ENCODE results near the gene PPA1.
"Not testable (repeated sequence)": the region's sequence is repeated elsewhere in the genome, so short reads cannot be mapped to it uniquely, and the experiment has no call there.

Gene PPA1

DNA sequence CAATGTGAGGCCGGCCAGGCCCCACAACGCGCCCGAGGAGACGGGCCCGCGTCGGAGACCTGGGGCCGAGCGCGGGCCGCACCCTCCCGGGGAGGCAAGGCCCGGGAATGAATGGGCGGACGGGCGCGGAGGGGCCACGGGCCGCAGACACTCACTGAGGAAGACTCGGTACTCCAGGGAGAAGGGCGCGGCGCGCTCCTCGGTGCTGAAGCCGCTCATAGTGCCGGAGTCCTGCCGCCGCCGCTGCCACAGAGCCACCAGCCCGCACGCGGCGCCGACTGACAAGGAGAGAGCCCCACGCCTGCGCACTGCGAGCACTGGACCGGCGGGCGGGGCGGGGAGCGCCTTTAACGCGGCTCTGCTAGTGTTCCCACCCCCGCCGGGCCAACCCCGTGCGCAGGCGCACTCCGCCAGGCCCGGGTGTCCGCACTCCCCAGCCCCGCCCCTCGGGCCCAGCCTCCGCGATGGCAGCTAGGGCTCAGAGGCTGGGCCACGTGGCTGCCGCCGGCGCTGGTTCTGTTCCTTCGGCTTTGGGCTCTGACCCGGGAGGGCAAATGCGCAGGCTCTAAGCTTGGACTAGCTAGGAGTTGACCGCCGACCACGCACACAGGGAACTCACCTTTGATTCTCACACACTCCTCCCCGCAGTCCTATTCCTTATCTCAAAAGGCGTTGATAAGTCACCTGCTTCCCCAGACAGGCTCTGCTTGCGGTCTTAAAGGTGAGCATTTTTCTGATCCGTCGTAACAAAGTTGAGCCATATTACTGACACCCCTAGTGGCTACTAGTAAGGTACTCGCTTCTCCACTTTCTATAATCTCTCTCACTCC, at the start of gene PPA1:
TSS of gene PPA1 (minus strand) at position 321 of the 830 bp plus-strand sequence. CDS start at position 219, 102 bp downstream.
- peak; percentile 98 for DNase-seq (ENCODE audit: low spot score)

DNA sequence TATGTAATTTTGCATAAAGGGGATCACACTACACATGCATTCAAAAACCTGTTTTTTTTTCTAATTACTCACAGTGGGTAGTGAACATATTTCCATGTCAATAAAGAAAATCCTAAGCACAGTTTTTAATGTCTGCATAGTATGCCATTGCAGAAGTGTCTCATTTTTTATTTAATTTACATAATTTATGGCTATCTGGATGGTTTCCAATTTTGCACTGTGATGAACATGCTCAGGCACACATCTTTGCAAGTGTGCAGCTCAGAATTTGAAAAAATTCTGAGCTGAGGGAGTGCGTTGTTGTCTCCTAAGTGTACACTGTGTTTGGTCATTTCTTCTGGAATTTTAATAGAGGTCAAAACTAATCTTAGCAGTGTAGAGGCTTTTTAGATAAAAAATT, 48.4 kb upstream of the PPA1 start:
- DNase-seq (ENCODE audit: low spot score): no peak

DNA sequence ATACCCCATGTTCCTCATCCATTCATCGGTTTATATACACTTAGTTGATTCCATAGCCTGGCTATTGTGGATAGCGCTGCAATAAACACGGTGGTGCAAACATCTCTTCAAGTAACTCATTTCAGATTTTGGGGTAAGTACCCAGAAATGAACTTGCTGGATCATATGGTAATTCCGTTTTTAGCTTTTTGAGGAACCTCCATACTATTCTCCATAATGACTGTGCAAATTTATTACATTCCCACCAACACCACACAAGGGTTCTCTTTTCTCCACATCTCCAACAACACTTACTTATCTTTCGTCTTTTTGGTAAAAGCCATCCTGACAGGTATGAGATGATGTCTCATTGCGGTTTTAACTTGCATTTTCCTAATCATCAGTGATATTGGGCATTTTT, 46.9 kb upstream of the PPA1 start:
- DNase-seq (ENCODE audit: low spot score): no peak

DNA sequence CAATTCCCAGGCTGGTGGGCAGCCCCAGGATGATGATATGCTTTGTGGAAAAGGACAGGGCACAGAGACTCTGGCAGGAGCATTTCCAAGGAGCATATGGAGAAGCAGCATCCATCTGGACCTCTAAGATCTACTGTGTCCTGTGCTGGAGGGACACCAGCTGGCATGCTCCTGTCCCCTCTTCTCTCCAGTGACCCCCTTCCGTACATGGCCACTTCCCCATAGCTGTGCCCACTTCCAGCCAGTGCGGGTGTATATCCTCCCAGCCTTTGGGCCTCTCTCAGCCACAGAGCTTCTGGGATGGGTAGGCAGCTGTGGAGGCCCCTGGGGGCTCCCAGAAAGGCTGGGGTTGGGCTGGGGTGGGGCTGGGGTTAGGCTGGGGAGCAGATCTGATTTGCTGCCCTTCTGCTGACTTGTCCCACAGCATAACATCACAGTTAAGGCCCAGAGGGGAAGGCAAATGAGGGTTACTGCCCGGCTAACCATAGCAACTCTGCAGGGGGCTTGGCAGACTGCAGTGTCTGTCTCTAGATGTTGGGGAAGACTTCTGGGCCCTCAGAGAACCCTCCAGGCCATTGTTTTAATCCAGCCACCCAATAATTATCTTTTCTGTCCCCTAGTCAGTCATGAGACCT, 44.3 kb upstream of the PPA1 start:
- DNase-seq (ENCODE audit: low spot score): no peak

DNA sequence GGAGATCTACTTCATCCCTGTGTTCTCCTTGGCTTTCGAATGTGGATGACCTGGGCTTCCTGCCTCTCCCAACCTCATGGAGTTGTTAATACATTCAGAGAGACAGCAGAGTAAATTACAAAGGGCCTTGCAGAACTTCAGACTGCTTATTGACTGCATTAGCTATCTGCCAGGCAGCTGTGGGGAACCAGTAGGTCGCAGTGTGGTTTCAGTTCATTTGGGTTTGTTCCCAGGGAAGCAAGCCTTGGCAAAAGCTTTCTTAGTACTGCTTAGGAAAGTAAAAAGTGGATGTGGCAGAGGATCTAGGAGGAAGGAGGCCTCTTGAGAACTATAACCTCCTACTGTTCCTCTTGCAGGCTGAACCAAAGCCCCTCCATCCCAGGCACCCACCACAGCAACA, 41.4 kb upstream of the PPA1 start:
- no peak for DNase-seq (ENCODE audit: low spot score)

DNA sequence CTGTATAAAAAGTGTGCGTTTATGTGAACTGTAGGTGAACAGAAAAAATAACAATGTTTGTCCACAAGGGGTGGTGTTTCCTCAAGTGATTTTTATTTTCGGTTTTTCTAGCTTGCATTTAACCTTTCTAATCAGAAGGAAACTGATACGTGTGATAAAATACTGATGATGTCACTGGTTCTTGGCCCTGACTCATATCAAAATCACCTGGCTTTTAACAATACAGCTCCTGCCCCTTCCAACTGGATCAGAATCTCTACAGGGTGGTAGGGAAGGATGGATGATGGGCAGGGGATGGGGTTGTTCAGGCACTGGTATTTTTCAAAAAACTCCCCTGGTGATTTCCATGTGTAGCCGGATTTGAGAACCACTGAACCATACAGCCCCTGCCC, 39.7 kb upstream of the PPA1 start:
- DNase-seq (ENCODE audit: low spot score): no peak

DNA sequence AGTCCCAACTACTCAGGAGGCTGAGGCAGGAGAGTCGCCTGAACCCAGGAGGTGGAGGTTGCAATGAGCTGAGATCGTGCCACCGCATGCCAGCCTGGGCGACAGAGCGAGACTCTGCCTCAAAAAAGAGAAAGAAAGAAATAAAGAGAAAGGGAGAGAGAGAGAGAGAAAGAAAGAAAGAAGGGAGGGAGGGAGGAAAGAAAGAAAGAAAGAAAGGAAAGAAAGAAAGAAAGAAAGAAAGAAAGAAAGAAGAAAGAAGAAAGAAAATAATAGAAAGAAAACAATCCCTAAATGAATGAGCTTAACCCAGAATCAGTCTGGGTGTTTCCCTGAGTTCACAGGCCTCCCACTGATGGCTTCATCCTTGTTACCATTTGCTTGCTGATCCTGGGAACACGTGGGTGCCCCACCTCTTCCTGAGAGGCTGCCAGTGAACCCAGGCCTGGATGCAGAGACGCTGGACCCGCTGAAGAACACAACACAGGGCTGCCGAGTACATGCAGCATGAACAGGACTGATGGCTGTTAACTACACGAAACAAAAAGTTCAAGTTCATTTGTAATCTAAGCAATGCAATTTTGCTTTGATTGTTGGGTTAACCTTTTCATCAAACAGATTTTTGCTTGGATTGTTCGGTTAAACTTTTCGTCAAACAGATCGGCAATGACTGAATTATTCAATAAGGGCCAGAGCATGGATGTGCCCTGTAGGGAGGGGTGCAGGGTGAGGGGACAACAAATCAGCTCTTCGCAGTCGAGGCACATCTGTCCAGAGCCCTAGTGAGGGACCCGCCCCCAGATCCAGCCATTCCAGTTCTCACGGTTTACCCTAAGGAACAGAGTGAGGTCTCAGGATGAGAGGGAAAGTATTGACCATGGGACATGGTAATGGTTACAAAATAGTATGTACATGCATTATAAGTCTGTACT, 39.0 kb upstream of the PPA1 start:
- no peak for DNase-seq (ENCODE audit: low spot score)

DNA sequence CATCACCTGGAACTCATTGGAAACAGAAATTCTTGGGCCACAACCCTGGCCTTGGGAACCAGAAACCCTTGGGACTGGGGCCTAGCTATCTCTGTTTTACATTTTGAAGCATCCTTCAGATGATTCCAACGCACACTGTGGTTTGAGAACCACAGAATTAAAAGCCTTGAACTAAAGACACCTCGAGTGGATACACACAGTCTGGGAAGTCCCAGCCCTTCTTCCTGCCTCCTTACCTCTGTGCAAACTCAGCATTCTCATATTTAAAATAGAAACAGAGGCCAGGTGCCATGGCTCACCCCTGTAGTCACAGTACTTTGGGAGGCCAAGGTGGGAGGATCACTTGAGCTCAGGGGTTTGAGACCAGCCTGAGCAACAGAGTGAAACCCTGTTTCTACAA, 37.7 kb upstream of the PPA1 start:
- no peak for DNase-seq (ENCODE audit: low spot score)

DNA sequence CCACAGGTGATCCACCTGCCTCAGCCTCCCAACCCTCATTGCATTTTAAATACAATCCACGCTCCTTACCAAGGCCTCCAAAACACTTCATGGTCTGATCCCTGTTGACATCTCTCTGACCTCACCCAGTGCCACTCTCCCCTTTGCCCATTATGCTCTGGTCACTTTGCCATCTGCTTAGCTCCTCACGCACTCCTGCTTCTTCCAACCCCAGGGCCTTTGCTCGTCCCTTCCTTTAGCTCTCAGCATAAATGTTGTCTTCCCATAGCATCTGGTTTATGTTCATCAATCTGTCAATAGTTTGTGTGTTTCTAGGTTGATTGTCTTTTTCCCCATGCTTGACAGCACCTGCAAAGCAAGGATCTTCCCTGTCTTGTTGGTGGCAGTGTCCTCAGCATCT, 36.5 kb upstream of the PPA1 start:
- DNase-seq (ENCODE audit: low spot score): no peak

DNA sequence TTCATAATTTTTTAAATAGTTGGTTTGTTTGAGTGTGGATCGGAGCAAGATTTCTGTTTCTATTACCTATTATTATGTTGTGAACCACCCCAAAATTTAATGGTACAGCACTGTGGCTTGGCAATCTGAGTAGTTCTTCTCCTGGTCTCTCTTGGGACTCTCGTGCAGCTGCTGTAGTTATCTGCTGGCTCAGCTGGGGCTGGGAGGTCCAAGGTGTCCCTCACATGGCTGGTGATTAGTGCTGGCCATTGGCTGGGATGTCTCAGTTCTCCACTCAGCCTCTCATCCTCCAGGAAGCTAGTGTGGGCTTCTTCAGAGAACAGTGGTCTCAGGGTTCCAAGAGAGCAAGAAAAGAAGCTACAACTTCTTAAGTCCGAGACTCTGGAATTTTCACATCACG, 35.1 kb upstream of the PPA1 start:
- DNase-seq (ENCODE audit: low spot score): no peak

DNA sequence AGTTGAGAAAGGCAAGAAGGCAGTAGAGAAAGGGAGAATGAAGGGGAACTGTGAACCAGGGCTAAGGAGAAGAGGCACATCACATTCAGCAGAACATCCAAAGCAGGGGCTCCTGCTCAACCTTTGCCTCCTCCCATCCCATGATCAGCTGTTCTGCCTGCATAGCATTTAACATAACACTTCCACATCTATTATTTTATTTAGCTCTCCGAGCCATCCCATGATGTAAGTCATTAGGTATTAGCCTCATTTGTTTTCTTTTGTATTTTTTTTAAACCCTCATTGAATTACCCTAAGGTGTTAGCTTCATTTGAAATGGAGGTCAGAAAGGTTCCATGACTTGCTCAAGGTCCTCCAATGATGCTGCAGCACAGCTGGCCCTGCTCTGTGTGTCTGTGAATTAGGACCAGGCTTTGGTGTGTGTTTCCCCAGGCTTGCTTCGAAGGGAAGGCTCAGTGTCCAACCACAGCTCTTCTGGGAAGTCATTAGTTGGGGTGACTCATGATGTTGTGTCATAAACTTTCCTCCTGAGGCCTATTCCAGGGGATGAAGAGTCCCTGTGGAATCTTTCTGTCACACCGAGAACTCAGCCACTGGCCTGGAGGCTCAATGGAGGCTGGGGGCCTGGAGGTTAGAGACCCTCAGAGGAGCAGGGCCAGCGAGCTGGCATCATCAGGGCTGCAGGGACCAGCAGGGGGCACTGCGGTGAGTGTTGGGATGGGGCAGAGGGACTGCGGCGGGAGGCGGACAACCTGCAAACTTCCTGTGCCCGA, 34.1 kb upstream of the PPA1 start:
- DNase-seq (ENCODE audit: low spot score): peak; percentile 49

DNA sequence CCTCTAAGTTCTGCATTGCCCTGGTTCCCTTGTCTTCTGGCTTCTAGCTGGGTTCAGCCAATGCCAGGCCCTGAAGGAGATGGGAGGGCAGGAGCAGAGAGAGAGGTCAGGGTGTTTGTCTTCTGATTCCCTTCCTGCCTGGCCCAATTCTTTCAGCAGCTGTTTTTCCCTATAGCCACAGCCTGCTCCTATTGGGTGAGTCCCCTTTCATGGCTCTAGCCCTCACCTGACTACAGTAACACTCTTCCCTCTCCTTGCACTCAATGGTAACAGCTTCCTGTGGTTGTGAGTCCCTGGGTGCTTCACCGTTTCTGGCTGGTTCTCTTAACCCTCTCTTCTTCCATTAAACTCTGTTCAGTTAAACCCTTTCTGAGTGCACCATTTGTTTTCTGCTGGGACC, 33.5 kb upstream of the PPA1 start:
- DNase-seq (ENCODE audit: low spot score): no peak

DNA sequence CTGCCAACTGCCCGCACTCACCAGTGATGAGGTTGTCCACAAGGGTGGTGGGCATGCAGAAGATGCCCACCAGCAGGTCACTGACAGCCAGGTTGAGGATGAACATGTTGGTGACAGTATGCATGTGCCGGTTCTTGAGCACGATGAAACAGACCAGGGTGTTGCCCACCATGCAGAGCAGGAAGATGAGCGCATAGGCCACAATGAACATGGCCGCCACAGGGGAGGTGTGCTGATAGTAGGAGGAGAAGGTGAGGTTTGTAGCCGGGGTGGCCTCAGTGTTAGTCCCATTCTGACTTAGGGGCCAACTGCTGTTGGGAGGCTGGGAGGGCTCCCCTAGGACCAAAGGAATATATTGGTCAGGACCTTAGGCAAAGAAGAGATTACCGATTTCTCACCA, 32.8 kb upstream of the PPA1 start:
- no peak for DNase-seq (ENCODE audit: low spot score)

DNA sequence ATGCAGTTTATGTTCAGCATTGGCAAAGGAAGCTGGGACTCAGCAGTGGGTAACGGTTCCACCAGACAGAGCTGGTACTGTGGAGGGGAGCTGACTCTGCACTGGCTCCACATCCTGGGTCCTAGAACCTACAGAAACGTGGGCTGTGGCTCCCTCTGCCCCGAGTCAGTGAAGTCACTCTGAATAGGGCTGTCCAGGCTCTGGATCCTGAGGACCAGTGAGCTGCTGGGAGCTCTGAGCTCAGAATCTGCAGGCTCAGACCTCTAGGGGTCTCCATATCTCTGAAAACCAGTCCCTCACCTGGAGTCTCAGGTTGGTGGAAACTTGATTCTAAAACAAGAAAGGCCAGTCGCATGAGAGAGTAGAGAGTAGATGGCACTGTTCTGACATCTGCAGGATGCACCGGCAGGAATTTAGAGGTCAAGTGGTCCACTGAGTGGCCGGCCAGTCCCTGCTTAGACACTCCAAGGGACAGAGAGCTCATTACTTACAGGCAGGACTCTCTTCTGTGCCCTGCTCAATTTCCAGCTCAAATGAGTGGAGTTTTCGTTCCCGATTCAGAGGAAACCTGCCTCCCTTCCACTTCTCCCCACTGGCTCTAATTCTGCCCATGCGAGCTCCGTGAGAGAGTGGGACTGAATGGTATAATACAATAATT, 31.9 kb upstream of the PPA1 start:
- DNase-seq (ENCODE audit: low spot score): no peak

DNA sequence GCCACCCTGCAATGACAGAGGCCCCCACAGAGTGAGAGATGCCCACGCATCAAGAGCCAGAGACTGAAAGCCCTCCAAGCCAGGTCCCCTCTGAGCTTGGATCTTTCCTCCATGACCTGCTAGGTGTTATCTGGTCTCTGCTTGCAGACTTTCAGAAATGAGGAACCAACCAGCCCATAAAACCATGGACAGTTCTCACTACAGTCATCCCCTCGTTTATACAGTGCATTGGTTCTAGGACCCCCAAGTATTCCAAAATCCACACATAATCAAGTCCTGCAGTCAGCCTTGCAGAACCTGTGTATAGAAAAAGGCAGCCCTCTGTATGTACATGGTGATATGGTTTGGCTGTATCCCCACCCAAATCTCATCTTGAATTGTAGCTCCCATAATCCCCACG, 27.5 kb upstream of the PPA1 start:
- no peak for DNase-seq (ENCODE audit: low spot score)

DNA sequence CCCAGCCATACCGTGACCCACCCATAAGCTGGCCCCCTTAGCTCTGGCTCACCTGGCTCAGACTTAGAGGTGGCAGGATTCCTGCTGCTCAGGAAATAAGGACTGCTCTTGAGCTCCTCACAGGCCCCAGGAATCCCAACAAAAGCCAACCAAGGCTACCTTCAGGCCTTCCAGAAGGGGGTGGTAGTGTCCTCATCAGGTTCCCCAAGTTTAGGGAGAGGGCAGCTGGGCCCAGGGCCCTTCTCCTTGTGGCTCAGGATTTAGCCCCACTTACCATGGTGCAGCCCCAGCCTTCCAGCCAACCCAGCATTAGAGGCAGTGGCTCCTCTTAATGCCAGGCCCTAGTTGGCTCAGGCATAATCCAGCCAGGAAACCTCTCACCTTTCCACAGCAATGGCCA, 27.0 kb upstream of the PPA1 start:
- no peak for DNase-seq (ENCODE audit: low spot score)

DNA sequence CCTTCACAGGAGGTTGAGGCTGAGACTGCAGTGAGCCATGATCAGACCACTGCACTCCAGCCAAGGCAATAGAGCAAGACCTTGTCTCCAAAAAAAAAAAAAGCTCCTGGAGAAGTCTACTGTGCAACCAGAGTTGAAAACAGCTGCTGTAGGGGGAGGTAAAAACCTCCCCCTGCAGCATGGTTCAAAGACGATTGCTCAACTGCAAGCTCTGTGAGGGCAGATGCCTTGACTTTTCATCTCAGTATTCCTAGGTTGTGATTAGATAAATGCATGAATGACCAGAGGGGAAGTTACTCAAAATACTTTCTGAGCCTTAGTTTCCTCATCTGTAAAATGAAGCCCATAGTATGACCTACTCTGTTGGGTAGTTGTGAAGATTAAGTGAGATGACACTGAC, 25.0 kb upstream of the PPA1 start:
- DNase-seq (ENCODE audit: low spot score): no peak

DNA sequence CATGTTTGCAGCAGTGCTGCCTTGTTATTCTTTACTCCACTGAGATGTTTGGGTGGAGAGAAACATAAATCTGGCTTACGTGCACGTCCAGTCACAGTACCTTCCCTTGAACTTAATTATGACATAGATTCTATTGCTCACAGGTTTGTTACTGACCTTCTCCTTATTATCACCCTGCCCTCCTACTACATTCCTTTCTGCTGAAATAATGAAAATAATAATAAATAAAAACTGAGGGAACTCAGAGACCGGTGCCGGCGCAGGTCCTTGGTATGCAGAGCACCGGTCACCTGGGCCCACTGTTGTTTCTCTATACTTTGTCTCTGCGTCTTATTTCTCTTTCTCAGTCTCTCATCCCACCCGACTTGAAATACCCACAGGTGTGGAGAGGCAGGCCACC, 24.6 kb upstream of the PPA1 start:
- not testable (repeated sequence) for DNase-seq (ENCODE audit: low spot score)

DNA sequence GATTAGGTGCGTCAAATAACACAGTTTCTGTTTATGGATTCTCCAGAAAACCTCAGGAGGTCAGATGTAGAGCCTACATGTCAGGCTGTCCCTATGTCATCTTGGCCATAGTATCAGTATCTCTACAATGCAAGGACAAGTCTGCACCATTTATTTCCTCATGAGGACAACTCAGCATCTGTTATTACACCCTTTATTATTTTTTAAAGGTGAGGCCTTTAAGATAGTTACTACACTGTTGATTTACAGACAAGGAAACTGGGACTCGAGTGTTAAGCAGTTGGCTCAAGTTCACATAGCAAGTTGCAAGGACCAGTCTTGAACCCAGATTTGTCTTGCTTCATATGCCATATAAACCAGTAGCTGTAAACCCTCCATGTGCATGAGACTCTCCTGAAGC, 23.2 kb upstream of the PPA1 start:
- DNase-seq (ENCODE audit: low spot score): no peak

DNA sequence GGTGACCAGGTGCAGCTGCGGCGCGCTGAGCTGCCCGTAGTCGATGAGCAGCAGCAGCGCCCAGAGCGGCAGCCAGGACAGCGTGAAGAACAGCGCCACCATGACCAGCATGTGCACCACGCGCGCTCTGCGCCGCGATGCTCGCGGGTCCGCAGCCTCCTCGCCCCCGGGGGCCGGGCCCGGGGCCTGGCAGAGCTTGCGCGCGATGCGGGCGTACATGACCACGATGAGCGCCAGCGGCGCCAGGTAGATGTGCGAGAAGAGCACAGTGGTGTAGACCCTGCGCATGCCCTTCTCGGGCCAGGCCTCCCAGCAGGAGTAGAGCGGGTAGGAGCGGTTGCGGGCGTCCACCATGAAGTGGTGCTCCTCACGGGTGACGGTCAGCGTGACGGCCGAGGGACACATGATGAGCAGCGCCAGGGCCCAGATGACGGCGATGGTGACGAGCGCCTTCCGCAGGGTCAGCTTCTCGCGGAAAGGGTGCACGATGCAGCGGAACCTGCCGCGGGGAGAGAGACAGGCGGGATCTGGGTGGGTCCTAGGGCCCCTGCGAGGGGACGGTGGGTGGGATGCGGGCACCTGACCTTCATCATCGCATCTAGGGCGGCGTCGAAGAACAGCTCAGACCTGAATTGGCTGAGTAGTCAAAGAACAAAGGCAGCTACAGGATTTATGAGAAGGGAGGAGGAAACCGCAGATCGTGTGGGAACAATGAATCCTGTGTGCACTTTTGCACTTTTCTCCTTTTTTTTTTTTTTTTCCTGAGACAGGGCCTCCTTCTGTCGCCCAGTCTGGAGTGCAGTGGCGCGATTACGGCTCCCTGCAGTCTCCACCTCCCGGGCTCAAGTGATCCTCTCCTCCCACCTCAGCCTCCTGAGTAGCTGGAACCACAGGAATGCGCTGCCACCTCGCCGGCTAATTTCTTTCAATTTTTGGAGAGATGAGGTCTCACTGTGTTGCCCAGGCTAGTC, 22.4 kb upstream of the PPA1 start:
- peak; percentile 84 for DNase-seq (ENCODE audit: low spot score)

Data from COLO829 (cell line).